ENCODE data around the gene IGSF6.

GRCh38 chr16:21644674-21645073 lies 7.7 kb downstream of the IGSF6 start:
- TF ChIP-seq CTCF (IDR thresholded peaks at IDR 0.05) (no peak), POLR2A (IDR thresholded peaks at IDR 0.05) (no peak)

Data from lower leg skin (tissue), 3 donors.